Upper lobe of right lung (tissue), 1 donor: ENCODE measurements around the gene ILF2. TPM values are rescaled to one million over a fixed set of nuclear protein-coding genes. Genes with fewer than 3 reads are reported as not detected.
"Not testable (repeated sequence)": the region's sequence is repeated elsewhere in the genome, so short reads cannot be mapped to it uniquely, and the experiment has no call there.

Experiments
- ATAC-seq: fragments of 200-7000 bp; cut with Tn5 transposase; one replicate; pipeline ENCODE4 v1.9.1; 2020; ENCODE audit warnings: mild to moderate bottlenecking, moderate library complexity
- DNase-seq: peaks from one replicate; pipeline ENCODE4 v3.0.0-alpha.2; 2020
- H3K27ac ChIP-seq: fragments of 200-600 bp; one replicate; pipeline ENCODE4 v1.8.0; 2022
- H3K27me3 ChIP-seq: fragments of 200-600 bp; one replicate; pipeline ENCODE4 v1.8.0; 2022; ENCODE audit warnings: mild to moderate bottlenecking
- H3K36me3 ChIP-seq: fragments of 200-600 bp; one replicate; pipeline ENCODE4 v1.8.0; 2022
- H3K4me1 ChIP-seq: fragments of 200-600 bp; one replicate; pipeline ENCODE4 v1.8.0; 2022
- H3K4me3 ChIP-seq: fragments of 200-600 bp; one replicate; pipeline ENCODE4 v1.8.0; 2022; ENCODE audit warnings: mild to moderate bottlenecking
- H3K9me3 ChIP-seq: fragments of 200-600 bp; one replicate; pipeline ENCODE4 v1.8.0; 2022
- CTCF ChIP-seq: fragments of 200-600 bp; IDR thresholded peaks from one replicate; pipeline ENCODE4 v1.8.0; 2022; ENCODE audit warnings: antibody characterized with exemption
- intact Hi-C: fragments of 100-400 bp; cut with DNase I; formaldehyde crosslinking; loops from one replicate; pipeline ENCODE4 v1.11.0; 2022
- total RNA-seq: library from RNA; stranded (reverse); fragmentation: NEBNext Ultra II Directional; extraction: Animal tissue kit (Norgen Biotek cat#: 25700); gene quantifications from one replicate; pipeline ENCODE4 v1.2.1, GENCODE V29; 2021
- donor health status: DM: no; HTN: yes; CAD: no; lungs with severe emphysema.

Gene ILF2
- total RNA-seq, 1 donor from 2014 or later = 86.1 TPM

- no peaks in the 10 kb centered on the region for H3K9me3 ChIP-seq
- intact Hi-C loops = loop anchor here (5.0 kb wide), 2 partner anchors 69 to 94 kb away; no protein-coding TSS in a partner anchor
- peaks cover 24% of the 10 kb centered on the region for H3K27me3 ChIP-seq
- peak overlapping the region; percentile 74 for H3K27ac ChIP-seq
- DNase-seq = no peak
- peaks cover 14% of the 10 kb centered on the region for H3K4me1 ChIP-seq
- peak; percentile 90 for TF ChIP-seq CTCF
- H3K36me3 ChIP-seq = no peaks in the 10 kb centered on the region
- peak overlapping the region; percentile 67 for H3K4me3 ChIP-seq
- peak; percentile 77 for ATAC-seq
These were observed 7.1 kb upstream of the ILF2 start for GRCh38 chr1:153677718-153678518.

- no peak for DNase-seq
- peaks cover 21% of the 10 kb centered on the region for H3K4me1 ChIP-seq
- no peak for ATAC-seq
- H3K4me3 ChIP-seq = no peak overlapping the region
- H3K27ac ChIP-seq = no peak overlapping the region
- no peaks in the 10 kb centered on the region for H3K9me3 ChIP-seq
- intact Hi-C loops = no loop called here
- no peak for TF ChIP-seq CTCF
- H3K27me3 ChIP-seq = peaks cover 10% of the 10 kb centered on the region
- peaks cover 12% of the 10 kb centered on the region for H3K36me3 ChIP-seq
These were observed 2.7 kb upstream of the ILF2 start for GRCh38 chr1:153673511-153673910.

GRCh38 chr1:153671628-153672353 lies 998 bp upstream of the ILF2 start:
- H3K9me3 ChIP-seq, intact Hi-C loops: not testable (repeated sequence)

GRCh38 chr1:153670257-153670858 lies 435 bp downstream of the ILF2 start:
- no peaks in the 10 kb centered on the region for H3K9me3 ChIP-seq
- DNase-seq = peak; percentile 73
- no peak for TF ChIP-seq CTCF
- peak overlapping the region; percentile 82 for H3K27ac ChIP-seq
- peaks cover 44% of the 10 kb centered on the region for H3K36me3 ChIP-seq
- H3K4me3 ChIP-seq = peak overlapping the region; percentile 84
- H3K4me1 ChIP-seq = peaks cover 10% of the 10 kb centered on the region
- peak; percentile 22 for ATAC-seq
- intact Hi-C loops = no loop called here
- no peaks in the 10 kb centered on the region for H3K27me3 ChIP-seq

More at GRCh38 chr1:153671628-153672353, 998 bp upstream of the ILF2 start:
- Histone ChIP-seq H3K27ac (peak overlapping the region; percentile 88), H3K36me3 (peaks cover 30% of the 10 kb centered on the region), H3K4me3 (peak overlapping the region; percentile 84)
- TF ChIP-seq CTCF = peak; percentile 18
- H3K4me1 ChIP-seq, H3K27me3 ChIP-seq: not testable (repeated sequence)
- DNase-seq (peak; percentile 75), ATAC-seq (peak; percentile 2)

GRCh38 chr1:153669606-153670005 lies 1.2 kb downstream of the ILF2 start:
- Histone ChIP-seq H3K36me3 (peaks cover 52% of the 10 kb centered on the region), H3K4me3 (peak overlapping the region; percentile 84), H3K9me3 (no peaks in the 10 kb centered on the region), H3K27ac (no peak overlapping the region), H3K4me1 (peaks cover 10% of the 10 kb centered on the region), H3K27me3 (no peaks in the 10 kb centered on the region)
- no peak for DNase-seq
- TF ChIP-seq CTCF = no peak
- intact Hi-C loops = no loop called here
- ATAC-seq = no peak

GRCh38 chr1:153668672-153669071 lies 2.1 kb downstream of the ILF2 start:
- H3K36me3 ChIP-seq = peaks cover 61% of the 10 kb centered on the region
- H3K4me3 ChIP-seq, H3K27ac ChIP-seq, H3K4me1 ChIP-seq, H3K9me3 ChIP-seq, intact Hi-C loops, ATAC-seq, H3K27me3 ChIP-seq: not testable (repeated sequence)
- DNase-seq = peak; percentile 29
